Upper lobe of left lung (tissue), 6 donors: ENCODE measurements around the gene OR6V1. TPM values are rescaled to one million over a fixed set of nuclear protein-coding genes. Genes with fewer than 3 reads are reported as not detected.

Source experiments
- ATAC-seq, 2 donors: fragments of 200-7000 bp; cut with Tn5 transposase; one replicate each; pipeline ENCODE4 v1.9.1; 2022; ENCODE audit warnings: mild to moderate bottlenecking in 2 of 2, moderate library complexity in 2 of 2; ENCODE audit not compliant: low FRiP score in 2 of 2
- DNase-seq, 2 donors: peaks; one replicate each; pipeline ENCODE4 v3.0.0-alpha.2; 2019 to 2020
- H3K27ac ChIP-seq, 4 donors: fragments of 200-600 bp; sonication (generic); one replicate each; pipeline ENCODE4 v1.5.1; 2016 to 2019
- H3K27me3 ChIP-seq, 4 donors: fragments of 200-600 bp; sonication (generic); one replicate each; pipeline ENCODE4 v1.5.1; 2017 to 2019
- H3K36me3 ChIP-seq, 4 donors: fragments of 200-600 bp; sonication (generic); one replicate each; pipeline ENCODE4 v1.5.1; 2016 to 2019
- H3K4me1 ChIP-seq, 4 donors: fragments of 200-600 bp; sonication (generic); one replicate each; pipeline ENCODE4 v1.5.1; 2018 to 2019
- H3K4me3 ChIP-seq, 4 donors: fragments of 200-600 bp; sonication (generic); one replicate each; pipeline ENCODE4 v1.5.1; 2017 to 2019; ENCODE audit warnings: mild to moderate bottlenecking in 2 of 4, moderate library complexity in 1 of 4
- H3K9me3 ChIP-seq, 4 donors: fragments of 200-600 bp; sonication (generic); one replicate each; pipeline ENCODE4 v1.5.1; 2018 to 2019
- EP300 ChIP-seq, 4 donors: sonication (generic); formaldehyde crosslinking; IDR thresholded peaks; one replicate each; pipeline ENCODE4 v1.5.1; 2017; ENCODE audit warnings: antibody characterized with exemption in 4 of 4, control low read depth in 2 of 4
- POLR2A ChIP-seq, 4 donors: fragments of 450-650 bp; IDR thresholded peaks; one replicate each; pipeline ENCODE4 v1.5.1; 2016 to 2017; ENCODE audit warnings: antibody characterized with exemption in 4 of 4, mild to moderate bottlenecking in 2 of 4
- POLR2AphosphoS5 ChIP-seq, 2 donors: sonication (generic); formaldehyde crosslinking; IDR thresholded peaks; one replicate each; pipeline ENCODE4 v1.5.1; 2017; ENCODE audit warnings: antibody characterized with exemption in 2 of 2
- WGBS, 2 donors: methylation state at CpG; one replicate each; pipeline ENCODE4 v1.1.5; 2017 to 2018; 5-methylcytosine and 5-hydroxymethylcytosine counted together
- total RNA-seq, 6 donors: library from RNA; depleted of rRNA in 4 of 6; stranded (reverse); fragments of >200 nt in 4 of 6; gene quantifications; one replicate each; pipeline versions ENCODE4 v1.1.0 to v1.2.1, GENCODE V29; 2016 to 2021
- TF ChIP-seq, protein P1 (sequence below), 6 experiments: fragments of 450-650 bp in 4 of 6; fragments of 200-600 bp in 2 of 6; sonication (generic) in 2 of 6; IDR thresholded peaks; one replicate each; pipeline ENCODE4 v1.5.1; 2016 to 2019; ENCODE audit warnings: antibody characterized with exemption in 6 of 6
- donor health status: DM: no; HTN: no; CAD: no; lungs with moderate emphysema.
- donor health status: DM: no; HTN: yes; CAD: no; lungs with severe emphysema.

OR6V1 gene
- total RNA-seq, 6 donors from 2014 or later, result not detected

DNA sequence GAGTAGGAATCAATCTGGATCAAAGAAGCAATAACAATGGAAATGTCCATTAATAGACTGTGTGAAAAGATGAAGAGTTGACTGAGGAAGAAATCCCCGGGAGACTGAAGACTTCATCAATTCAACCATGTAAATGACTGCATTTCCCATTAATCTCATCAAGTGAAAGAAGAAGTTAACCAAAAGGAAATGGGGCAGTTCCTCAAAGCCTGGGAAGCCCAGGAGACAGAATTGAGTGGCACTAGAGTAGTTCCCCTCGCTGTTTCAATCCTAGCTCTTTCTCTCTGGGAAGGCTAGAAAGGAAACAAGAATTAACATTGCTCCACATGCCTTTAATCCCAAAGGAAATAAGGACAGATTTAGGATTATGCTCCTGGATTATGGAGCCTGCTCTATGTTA lies 4.8 kb upstream of the OR6V1 start:
- WGBS, 2 donors, result 29 to 46% methylated on average over 2 of the region's 2 CpGs
- ATAC-seq (no peak), DNase-seq (no peak)
- TF ChIP-seq, protein P1, sequence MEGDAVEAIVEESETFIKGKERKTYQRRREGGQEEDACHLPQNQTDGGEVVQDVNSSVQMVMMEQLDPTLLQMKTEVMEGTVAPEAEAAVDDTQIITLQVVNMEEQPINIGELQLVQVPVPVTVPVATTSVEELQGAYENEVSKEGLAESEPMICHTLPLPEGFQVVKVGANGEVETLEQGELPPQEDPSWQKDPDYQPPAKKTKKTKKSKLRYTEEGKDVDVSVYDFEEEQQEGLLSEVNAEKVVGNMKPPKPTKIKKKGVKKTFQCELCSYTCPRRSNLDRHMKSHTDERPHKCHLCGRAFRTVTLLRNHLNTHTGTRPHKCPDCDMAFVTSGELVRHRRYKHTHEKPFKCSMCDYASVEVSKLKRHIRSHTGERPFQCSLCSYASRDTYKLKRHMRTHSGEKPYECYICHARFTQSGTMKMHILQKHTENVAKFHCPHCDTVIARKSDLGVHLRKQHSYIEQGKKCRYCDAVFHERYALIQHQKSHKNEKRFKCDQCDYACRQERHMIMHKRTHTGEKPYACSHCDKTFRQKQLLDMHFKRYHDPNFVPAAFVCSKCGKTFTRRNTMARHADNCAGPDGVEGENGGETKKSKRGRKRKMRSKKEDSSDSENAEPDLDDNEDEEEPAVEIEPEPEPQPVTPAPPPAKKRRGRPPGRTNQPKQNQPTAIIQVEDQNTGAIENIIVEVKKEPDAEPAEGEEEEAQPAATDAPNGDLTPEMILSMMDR (IDR thresholded peaks at IDR 0.05), result no peak
- no peak for TF ChIP-seq EP300 (IDR thresholded peaks at IDR 0.05)
- no peak for TF ChIP-seq POLR2A (IDR thresholded peaks at IDR 0.05)
- no peak for TF ChIP-seq POLR2AphosphoS5 (IDR thresholded peaks at IDR 0.05)
- H3K4me3 ChIP-seq, result no peak overlapping the region
- no peaks in the 10 kb centered on the region for H3K9me3 ChIP-seq
- no peak overlapping the region for H3K27ac ChIP-seq
- no peaks in the 10 kb centered on the region for H3K36me3 ChIP-seq
- H3K27me3 ChIP-seq, result no peaks in the 10 kb centered on the region
- no peaks in the 10 kb centered on the region for H3K4me1 ChIP-seq

DNA sequence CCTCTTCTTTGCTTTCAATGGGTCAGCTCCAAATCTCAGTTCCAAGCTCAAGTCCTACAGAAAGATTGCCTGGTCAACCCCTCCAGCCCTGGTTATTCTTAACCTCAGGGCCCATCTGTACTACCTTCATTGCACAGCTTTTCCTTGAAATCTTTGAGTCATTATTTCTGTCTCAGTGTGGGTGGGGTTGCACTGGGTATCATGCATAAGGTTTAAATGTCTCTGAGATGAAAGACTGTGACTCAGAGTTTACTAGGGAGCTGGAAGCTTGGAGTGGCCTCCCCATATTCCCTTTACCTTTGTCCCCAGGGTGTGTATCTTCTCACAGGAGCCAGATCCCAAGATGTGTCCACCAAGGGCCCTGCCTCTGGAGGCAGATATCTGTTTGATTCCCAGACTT lies 3.3 kb upstream of the OR6V1 start:
- no peak for DNase-seq
- Histone ChIP-seq H3K9me3 (no peaks in the 10 kb centered on the region), H3K36me3 (no peaks in the 10 kb centered on the region), H3K27ac (no peak overlapping the region), H3K4me3 (no peak overlapping the region), H3K27me3 (no peaks in the 10 kb centered on the region), H3K4me1 (no peaks in the 10 kb centered on the region)
- TF ChIP-seq, protein P1 (IDR thresholded peaks at IDR 0.05), result no peak
- TF ChIP-seq POLR2A (IDR thresholded peaks at IDR 0.05) (no peak), POLR2AphosphoS5 (IDR thresholded peaks at IDR 0.05) (no peak), EP300 (IDR thresholded peaks at IDR 0.05) (no peak)
- no peak for ATAC-seq

DNA sequence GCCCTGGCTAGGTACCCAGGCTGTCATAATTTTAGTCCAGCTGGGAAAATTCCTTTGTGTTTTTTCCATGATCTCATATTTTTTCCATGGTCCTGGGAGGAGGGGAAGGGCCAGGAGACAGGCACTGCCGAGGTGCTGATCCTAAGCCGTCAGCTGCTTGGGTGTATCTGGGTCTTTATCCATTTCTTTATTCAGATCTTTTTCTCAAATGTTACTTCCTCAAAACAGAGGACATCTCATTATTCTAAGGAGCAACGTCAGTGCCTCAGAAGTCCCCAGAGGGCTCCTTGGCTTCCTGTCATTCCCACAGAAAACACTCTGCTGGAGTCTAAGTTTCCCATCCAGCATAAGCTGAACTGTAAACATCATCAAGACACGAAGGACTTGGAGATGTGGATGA lies 2.8 kb upstream of the OR6V1 start:
- 35% methylated on average over 4 of the region's 4 CpGs for WGBS, 2 donors
- Histone ChIP-seq H3K4me3 (no peak overlapping the region), H3K36me3 (no peaks in the 10 kb centered on the region), H3K4me1 (no peaks in the 10 kb centered on the region), H3K27ac (no peak overlapping the region), H3K27me3 (no peaks in the 10 kb centered on the region), H3K9me3 (no peaks in the 10 kb centered on the region)
- DNase-seq (no peak), ATAC-seq (no peak)
- TF ChIP-seq EP300 (IDR thresholded peaks at IDR 0.05) (no peak), POLR2AphosphoS5 (IDR thresholded peaks at IDR 0.05) (no peak), POLR2A (IDR thresholded peaks at IDR 0.05) (no peak)
- TF ChIP-seq, protein P1 (IDR thresholded peaks at IDR 0.05), result no peak

DNA sequence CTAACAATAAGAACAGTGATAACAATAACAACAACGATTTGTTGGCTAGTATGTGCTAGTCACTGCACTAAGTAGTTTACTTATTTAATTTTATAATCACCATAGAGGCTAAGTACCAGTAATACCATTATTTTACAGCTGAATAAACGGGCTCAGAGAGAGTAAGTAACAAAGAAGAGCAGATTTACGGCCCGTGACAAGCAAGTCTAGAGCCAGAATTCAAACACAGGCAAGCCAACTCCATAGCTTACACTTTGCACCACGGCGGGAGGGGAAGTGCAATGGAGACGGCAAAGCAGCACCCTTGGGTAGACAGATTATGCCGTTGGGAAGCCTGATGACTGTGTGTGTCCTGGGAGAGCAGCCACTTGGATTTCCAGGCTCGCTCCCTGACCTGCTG lies 1.2 kb upstream of the OR6V1 start:
- no peak for DNase-seq
- Histone ChIP-seq H3K27ac (no peak overlapping the region), H3K4me3 (no peak overlapping the region), H3K27me3 (no peaks in the 10 kb centered on the region), H3K4me1 (no peaks in the 10 kb centered on the region), H3K9me3 (no peaks in the 10 kb centered on the region), H3K36me3 (no peaks in the 10 kb centered on the region)
- ATAC-seq, result no peak
- TF ChIP-seq EP300 (IDR thresholded peaks at IDR 0.05), result no peak
- no peak for TF ChIP-seq POLR2AphosphoS5 (IDR thresholded peaks at IDR 0.05)
- TF ChIP-seq POLR2A (IDR thresholded peaks at IDR 0.05), result no peak
- WGBS, 2 donors, result 52 to 58% methylated on average over 9 of the region's 9 CpGs

DNA sequence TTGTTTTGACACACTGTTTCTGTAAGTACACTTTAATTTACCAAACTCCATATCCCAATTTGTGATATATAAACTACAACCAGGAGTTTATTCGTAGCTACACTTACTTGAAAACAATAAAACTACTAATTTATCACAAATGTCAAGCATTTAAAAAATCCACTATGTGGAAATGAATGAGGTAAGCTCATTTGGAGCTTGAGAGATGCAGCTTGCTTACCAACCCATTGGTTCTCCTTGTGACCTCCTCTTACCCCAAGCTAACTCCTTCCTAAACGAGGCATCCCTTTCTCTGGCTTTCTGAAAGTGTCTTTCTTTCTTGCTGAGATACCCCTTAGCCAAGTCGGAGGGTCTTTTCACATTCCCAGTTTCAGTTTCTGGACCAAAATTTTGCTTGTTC lies 2.5 kb downstream of the OR6V1 start:
- ATAC-seq (no peak), DNase-seq (no peak)
- H3K27ac ChIP-seq, result no peak overlapping the region
- H3K4me3 ChIP-seq, result no peak overlapping the region
- H3K36me3 ChIP-seq, result no peaks in the 10 kb centered on the region
- H3K4me1 ChIP-seq, result no peaks in the 10 kb centered on the region
- TF ChIP-seq POLR2A (IDR thresholded peaks at IDR 0.05) (no peak), EP300 (IDR thresholded peaks at IDR 0.05) (no peak), POLR2AphosphoS5 (IDR thresholded peaks at IDR 0.05) (no peak)
- TF ChIP-seq, protein P1 (IDR thresholded peaks at IDR 0.05), result no peak
- H3K9me3 ChIP-seq, result no peaks in the 10 kb centered on the region
- 59 to 61% methylated on average over 3 of the region's 3 CpGs for WGBS, 2 donors
- no peaks in the 10 kb centered on the region for H3K27me3 ChIP-seq
